Type B pancreatic cell (in vitro differentiated cells): ENCODE measurements around the gene TMPRSS3. TPM values are rescaled to one million over a fixed set of nuclear protein-coding genes. Genes with fewer than 3 reads are reported as not detected.

Experiments used
- DNase-seq: peaks from one replicate; pipeline ENCODE4 v3.0.0; 2021; ENCODE audit warnings: mixed read lengths; ENCODE audit not compliant: unreplicated experiment; ENCODE audit errors: extremely low spot score
- H3K27ac Mint-ChIP-seq: 2 replicates; pipeline ENCODE4 v1.8.0; 2021; ENCODE audit warnings: mild to moderate bottlenecking, mixed read lengths
- H3K27me3 Mint-ChIP-seq: 2 replicates; pipeline ENCODE4 v1.8.0; 2021; ENCODE audit warnings: mixed read lengths
- H3K36me3 Mint-ChIP-seq: 2 replicates; pipeline ENCODE4 v1.8.0; 2021; ENCODE audit warnings: mixed read lengths
- H3K4me1 Mint-ChIP-seq: one replicate; pipeline ENCODE4 v1.8.0; 2021; ENCODE audit warnings: mixed read lengths; ENCODE audit not compliant: unreplicated experiment
- H3K4me3 Mint-ChIP-seq: 2 replicates; pipeline ENCODE4 v1.8.0; 2021; ENCODE audit warnings: mild to moderate bottlenecking, mixed read lengths
- H3K9me3 Mint-ChIP-seq: 2 replicates; pipeline ENCODE4 v1.8.0; 2021; ENCODE audit warnings: mixed read lengths
- total RNA-seq: library from RNA; stranded (reverse); gene quantifications from 2 replicates; pipeline ENCODE4 v1.2.1, GENCODE V29; 2021; ENCODE audit warnings: low replicate concordance
- TF ChIP-seq, protein P1 (sequence below): fragments of 200-600 bp; sonication (generic); conservative IDR thresholded peaks from 2 replicates; pipeline ENCODE4 v1.5.0; 2021; ENCODE audit warnings: antibody characterized with exemption, mild to moderate bottlenecking

TMPRSS3 gene
- total RNA-seq, 1 donor from 2014 or later: 1.3 TPM

DNA sequence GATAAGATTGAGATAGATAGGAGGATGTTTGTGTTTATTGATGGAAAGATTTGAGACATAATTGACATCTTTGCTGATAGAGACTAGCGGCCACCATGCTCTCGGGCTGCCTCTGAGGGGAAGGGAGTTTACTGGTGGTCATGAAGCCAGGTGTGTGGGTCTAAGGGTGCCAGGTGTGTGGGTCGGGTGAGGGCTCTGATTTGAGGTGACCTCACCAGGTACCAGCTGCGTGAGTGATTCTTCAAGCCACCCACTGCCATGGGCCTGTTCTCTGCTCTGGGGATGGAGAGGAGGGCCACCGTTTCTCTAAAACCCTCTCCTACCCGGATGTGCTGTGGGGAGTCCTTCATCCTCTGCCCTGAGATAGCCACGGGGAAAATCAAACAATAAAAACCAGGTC lies 11.0 kb upstream of the TMPRSS3 start:
- Mint-ChIP-seq H3K27me3 (peaks cover 3% of the 10 kb centered on the region), H3K27ac (no peak overlapping the region), H3K4me3 (no peak overlapping the region), H3K9me3 (no peaks in the 10 kb centered on the region), H3K36me3 (no peaks in the 10 kb centered on the region), H3K4me1 (no peaks in the 10 kb centered on the region)
- TF ChIP-seq, protein P1, sequence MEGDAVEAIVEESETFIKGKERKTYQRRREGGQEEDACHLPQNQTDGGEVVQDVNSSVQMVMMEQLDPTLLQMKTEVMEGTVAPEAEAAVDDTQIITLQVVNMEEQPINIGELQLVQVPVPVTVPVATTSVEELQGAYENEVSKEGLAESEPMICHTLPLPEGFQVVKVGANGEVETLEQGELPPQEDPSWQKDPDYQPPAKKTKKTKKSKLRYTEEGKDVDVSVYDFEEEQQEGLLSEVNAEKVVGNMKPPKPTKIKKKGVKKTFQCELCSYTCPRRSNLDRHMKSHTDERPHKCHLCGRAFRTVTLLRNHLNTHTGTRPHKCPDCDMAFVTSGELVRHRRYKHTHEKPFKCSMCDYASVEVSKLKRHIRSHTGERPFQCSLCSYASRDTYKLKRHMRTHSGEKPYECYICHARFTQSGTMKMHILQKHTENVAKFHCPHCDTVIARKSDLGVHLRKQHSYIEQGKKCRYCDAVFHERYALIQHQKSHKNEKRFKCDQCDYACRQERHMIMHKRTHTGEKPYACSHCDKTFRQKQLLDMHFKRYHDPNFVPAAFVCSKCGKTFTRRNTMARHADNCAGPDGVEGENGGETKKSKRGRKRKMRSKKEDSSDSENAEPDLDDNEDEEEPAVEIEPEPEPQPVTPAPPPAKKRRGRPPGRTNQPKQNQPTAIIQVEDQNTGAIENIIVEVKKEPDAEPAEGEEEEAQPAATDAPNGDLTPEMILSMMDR: no peak
- DNase-seq: no peak

DNA sequence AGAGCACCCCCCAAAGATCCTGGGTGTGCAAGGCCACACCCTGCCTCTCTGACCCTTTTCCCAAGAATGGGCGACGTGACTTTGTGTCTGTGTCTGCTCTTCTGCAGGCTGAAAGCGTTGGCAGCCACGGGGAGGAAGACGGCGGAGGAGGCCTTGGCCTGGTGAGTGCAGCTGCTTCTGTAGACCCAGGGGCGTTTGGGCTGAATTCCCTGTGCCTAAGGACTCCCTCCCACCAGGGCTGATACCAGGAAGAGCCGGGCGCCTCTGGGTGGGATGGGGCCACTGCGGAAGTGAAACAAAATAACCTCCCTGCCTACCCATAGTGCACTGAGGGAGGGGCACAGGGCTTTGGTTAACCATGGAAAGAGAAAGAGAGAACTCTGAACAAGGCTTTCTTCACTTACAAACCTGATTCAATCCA lies 10.4 kb upstream of the TMPRSS3 start:
- peaks cover 3% of the 10 kb centered on the region for H3K27me3 Mint-ChIP-seq
- H3K9me3 Mint-ChIP-seq: no peaks in the 10 kb centered on the region
- no peaks in the 10 kb centered on the region for H3K4me1 Mint-ChIP-seq
- no peak overlapping the region for H3K4me3 Mint-ChIP-seq
- no peaks in the 10 kb centered on the region for H3K36me3 Mint-ChIP-seq
- H3K27ac Mint-ChIP-seq: no peak overlapping the region
- TF ChIP-seq, protein P1: no peak
- no peak for DNase-seq

DNA sequence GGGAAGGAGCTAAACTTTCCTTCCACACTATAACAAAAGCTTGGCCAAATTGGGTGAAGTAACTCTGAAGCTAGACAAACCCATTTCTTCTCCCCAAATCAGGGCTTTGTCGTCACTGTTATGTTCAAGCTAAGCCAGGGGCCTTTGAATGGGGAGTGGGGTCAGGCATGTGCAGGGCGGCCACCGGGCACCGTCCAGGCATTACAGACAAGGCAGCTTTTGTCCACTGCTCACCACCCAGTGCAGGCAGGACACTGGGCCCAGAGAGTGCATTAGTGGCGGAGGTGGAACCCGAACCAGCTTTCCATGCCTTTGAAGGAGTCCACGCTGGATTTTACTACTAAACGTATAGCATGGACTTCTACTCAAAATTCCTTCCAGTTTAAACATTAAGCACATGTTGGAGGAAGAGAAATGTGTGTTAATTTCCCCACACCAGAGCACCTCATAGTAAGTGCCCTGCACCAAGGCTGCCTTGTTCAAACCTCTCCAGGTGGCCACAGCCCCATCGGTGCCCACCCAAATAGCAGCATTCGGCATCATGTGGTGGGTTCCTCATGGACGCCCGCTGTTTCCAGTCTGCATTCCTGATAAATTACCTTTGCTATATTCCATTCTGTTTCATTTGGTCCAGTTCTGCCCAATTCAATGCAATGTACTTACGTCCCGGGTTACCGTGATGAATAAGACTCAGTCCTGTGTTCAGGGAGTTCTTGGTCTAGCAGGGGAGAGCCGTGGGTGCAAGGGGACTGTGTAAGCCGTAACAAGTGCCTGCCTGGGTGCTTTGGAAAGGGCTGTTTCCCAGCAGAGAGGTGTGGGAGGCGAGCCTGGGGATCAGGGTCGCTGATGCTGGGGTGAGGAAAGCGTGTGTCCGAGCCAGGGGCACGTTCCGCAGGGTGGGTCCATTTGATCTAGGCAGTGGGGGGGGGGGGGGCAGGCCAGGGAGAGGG lies 9.5 kb upstream of the TMPRSS3 start:
- TF ChIP-seq, protein P1: no peak
- DNase-seq: no peak
- Mint-ChIP-seq H3K9me3 (no peaks in the 10 kb centered on the region), H3K27ac (no peak overlapping the region), H3K4me3 (no peak overlapping the region), H3K4me1 (no peaks in the 10 kb centered on the region), H3K36me3 (no peaks in the 10 kb centered on the region), H3K27me3 (peaks cover 3% of the 10 kb centered on the region)

DNA sequence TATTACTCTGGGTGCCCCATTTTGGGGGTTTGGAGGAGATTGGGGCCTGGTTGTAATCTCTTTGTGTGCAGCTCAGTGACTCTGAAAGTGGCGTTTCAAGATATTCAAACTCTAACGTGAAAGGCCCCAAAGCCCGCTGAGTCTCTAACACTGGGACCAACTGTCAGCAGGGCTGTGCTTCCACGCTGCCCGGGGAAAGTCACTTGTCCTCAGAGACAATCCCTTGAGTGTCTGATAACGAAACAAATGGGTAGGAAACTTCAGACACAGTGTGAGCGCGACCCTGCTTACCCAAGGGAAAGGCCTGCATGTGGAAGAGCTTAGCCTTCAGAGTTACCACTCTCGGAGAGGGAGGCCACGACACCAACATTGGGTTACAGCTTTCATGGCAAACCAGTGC lies 8.7 kb upstream of the TMPRSS3 start:
- H3K27me3 Mint-ChIP-seq: peaks cover 3% of the 10 kb centered on the region
- no peaks in the 10 kb centered on the region for H3K4me1 Mint-ChIP-seq
- TF ChIP-seq, protein P1: no peak
- no peaks in the 10 kb centered on the region for H3K36me3 Mint-ChIP-seq
- no peak for DNase-seq
- no peaks in the 10 kb centered on the region for H3K9me3 Mint-ChIP-seq
- no peak overlapping the region for H3K4me3 Mint-ChIP-seq
- H3K27ac Mint-ChIP-seq: no peak overlapping the region

DNA sequence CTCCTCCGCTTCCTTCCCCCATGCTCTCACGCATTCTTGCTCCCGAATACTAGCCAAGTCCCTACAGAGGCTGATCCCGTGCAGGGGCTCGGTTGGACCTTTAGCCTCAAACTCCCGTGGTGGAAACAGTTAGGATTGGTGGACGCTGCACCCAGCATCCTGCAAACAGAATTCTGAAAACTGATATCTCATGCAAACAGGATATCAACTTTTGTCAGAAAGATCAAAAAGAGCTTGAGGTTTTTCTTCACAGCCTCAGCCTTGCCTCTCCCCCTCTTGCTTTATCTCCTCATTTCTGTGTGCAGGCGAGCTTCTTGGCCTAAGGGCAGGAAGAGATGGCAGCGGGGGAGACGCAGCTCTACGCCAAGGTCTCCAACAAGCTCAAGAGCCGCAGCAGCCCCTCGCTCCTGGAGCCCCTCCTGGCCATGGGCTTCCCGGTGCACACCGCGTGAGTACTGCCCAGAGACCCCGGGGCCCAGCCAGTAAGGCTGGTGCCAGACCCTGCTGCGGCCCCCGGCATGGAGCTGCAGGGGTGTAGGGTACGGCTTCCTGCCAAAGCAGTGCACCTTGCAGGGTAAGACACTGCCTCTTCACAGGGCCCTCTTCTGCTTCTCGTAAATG lies 7.9 kb upstream of the TMPRSS3 start, which contains the start of gene UBASH3A:
UBASH3A (plus strand) TSS at position 292 of the 621 bp plus-strand sequence; CDS start at position 336, 44 bp downstream.
- Mint-ChIP-seq H3K9me3 (no peaks in the 10 kb centered on the region), H3K27me3 (peaks cover 3% of the 10 kb centered on the region)

More for the DNA sequence above, 7.9 kb upstream of the TMPRSS3 start, which contains the start of gene UBASH3A:
- H3K4me3 Mint-ChIP-seq: no peak within 1 kb of the TSS
- H3K27ac Mint-ChIP-seq: no peak within 1 kb of the TSS
- peaks cover 6% of the 10 kb centered on the region for H3K4me1 Mint-ChIP-seq
- no peaks in the 10 kb centered on the region for H3K36me3 Mint-ChIP-seq
- TF ChIP-seq, protein P1: no peak
- DNase-seq: no peak
